Body of pancreas (tissue), 4 donors: ENCODE results near the gene SKAP1.

Experiments used
- POLR2A ChIP-seq, 3 donors: fragments of 450-650 bp; IDR thresholded peaks; one replicate each; pipeline ENCODE4 v1.6.1; 2016; ENCODE audit warnings: antibody characterized with exemption in 3 of 3, mild to moderate bottlenecking in 2 of 3
- TF ChIP-seq, protein P1 (sequence below), 7 experiments: fragments of 450-650 bp in 4 of 7; fragments of 200-600 bp in 3 of 7; sonication (generic) in 3 of 7; IDR thresholded peaks; one replicate each; pipeline ENCODE4 v1.5.1; 2016 to 2019; ENCODE audit warnings: antibody characterized with exemption in 7 of 7

- TF ChIP-seq POLR2A (IDR thresholded peaks at IDR 0.05): no peak
- TF ChIP-seq, protein P1, sequence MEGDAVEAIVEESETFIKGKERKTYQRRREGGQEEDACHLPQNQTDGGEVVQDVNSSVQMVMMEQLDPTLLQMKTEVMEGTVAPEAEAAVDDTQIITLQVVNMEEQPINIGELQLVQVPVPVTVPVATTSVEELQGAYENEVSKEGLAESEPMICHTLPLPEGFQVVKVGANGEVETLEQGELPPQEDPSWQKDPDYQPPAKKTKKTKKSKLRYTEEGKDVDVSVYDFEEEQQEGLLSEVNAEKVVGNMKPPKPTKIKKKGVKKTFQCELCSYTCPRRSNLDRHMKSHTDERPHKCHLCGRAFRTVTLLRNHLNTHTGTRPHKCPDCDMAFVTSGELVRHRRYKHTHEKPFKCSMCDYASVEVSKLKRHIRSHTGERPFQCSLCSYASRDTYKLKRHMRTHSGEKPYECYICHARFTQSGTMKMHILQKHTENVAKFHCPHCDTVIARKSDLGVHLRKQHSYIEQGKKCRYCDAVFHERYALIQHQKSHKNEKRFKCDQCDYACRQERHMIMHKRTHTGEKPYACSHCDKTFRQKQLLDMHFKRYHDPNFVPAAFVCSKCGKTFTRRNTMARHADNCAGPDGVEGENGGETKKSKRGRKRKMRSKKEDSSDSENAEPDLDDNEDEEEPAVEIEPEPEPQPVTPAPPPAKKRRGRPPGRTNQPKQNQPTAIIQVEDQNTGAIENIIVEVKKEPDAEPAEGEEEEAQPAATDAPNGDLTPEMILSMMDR (IDR thresholded peaks at IDR 0.05): no peak
These were observed 304.0 kb downstream of the SKAP1 start for GRCh38 chr17:48125829-48126531.
